Endodermal cell (in vitro differentiated cells): ENCODE data around the gene LEFTY1. TPM values are rescaled to one million over a fixed set of nuclear protein-coding genes. Genes with fewer than 3 reads are reported as not detected.
A peak's percentile ranks its signal among the peaks of the same experiment; 100 is the strongest.

Source experiments
- DNase-seq: peaks from one replicate; pipeline ENCODE4 v3.0.0-alpha.2; 2017
- H3K27ac ChIP-seq: 2 replicates; pipeline ENCODE4 v1.5.1; 2013; ENCODE audit warnings: mild to moderate bottlenecking, low read depth, low read length, moderate library complexity
- H3K27me3 ChIP-seq: 2 replicates; pipeline ENCODE4 v1.6.1; 2013; ENCODE audit warnings: mild to moderate bottlenecking, low read length, moderate library complexity; ENCODE audit not compliant: insufficient read depth, control insufficient read depth, poor library complexity, severe bottlenecking
- H3K36me3 ChIP-seq: 2 replicates; pipeline ENCODE4 v1.7.0; 2013; ENCODE audit warnings: mild to moderate bottlenecking, low read length, moderate library complexity; ENCODE audit not compliant: control insufficient read depth, insufficient read depth
- H3K4me1 ChIP-seq: one replicate; pipeline ENCODE4 v1.7.0; 2013; ENCODE audit warnings: low read length; ENCODE audit not compliant: control insufficient read depth, insufficient read depth
- H3K4me3 ChIP-seq: 2 replicates; pipeline ENCODE4 v1.5.1; 2013; ENCODE audit warnings: mild to moderate bottlenecking, low read length, moderate library complexity
- H3K9ac ChIP-seq: 2 replicates; pipeline ENCODE4 v1.6.1; 2013; ENCODE audit warnings: mild to moderate bottlenecking, low read length, moderate library complexity; ENCODE audit not compliant: poor library complexity, severe bottlenecking; ENCODE audit errors: extremely low read depth
- H3K9me3 ChIP-seq: 2 replicates; pipeline ENCODE4 v1.6.1; 2013; ENCODE audit warnings: mild to moderate bottlenecking, low read length, moderate library complexity; ENCODE audit not compliant: control insufficient read depth
- H3K27ac Mint-ChIP-seq: 2 replicates; pipeline ENCODE4 v1.8.0; 2020; ENCODE audit warnings: mixed read lengths
- H3K27me3 Mint-ChIP-seq: 2 replicates; pipeline ENCODE4 v1.8.0; 2021; ENCODE audit warnings: mild to moderate bottlenecking, mixed read lengths; ENCODE audit not compliant: insufficient read depth
- H3K36me3 Mint-ChIP-seq: 2 replicates; pipeline ENCODE4 v1.8.0; 2020; ENCODE audit warnings: low read depth, mixed read lengths
- H3K4me1 Mint-ChIP-seq: 2 replicates; pipeline ENCODE4 v1.8.0; 2020; ENCODE audit warnings: mixed read lengths
- H3K4me3 Mint-ChIP-seq: 2 replicates; pipeline ENCODE4 v1.8.0; 2020; ENCODE audit warnings: mild to moderate bottlenecking, moderate library complexity, mixed read lengths
- H3K9me3 Mint-ChIP-seq: 2 replicates; pipeline ENCODE4 v1.8.0; 2020; ENCODE audit warnings: mild to moderate bottlenecking, mixed read lengths
- WGBS, 2 experiments: methylation state at CpG; one replicate each; pipeline versions ENCODE4 v1.1.5 to v1.1.7; 2013; ENCODE audit warnings: missing lambda C conversion rate in 2 of 2, mixed read lengths in 1 of 2; ENCODE audit not compliant: insufficient coverage in 1 of 2, insufficient read length in 1 of 2; 5-methylcytosine and 5-hydroxymethylcytosine counted together
- total RNA-seq, 2 donors: library from RNA; stranded (reverse); fragmentation: NEBNext Ultra II Directional in 1 of 2; extraction: Animal tissue kit (Norgen Biotek cat#: 25700) in 1 of 2; gene quantifications; 2 replicates in 1 of 2; 3 replicates in 1 of 2; pipeline ENCODE4 v1.2.1, GENCODE V29; 2021
- TF ChIP-seq, protein P1 (sequence below): fragments of 200-600 bp; sonication (generic); conservative IDR thresholded peaks from 2 replicates; pipeline ENCODE4 v1.5.0; 2021; ENCODE audit warnings: antibody characterized with exemption, mild to moderate bottlenecking

The LEFTY1 gene
- total RNA-seq, 2 donors from 2014 or later: 76.0 to 660 TPM

DNA sequence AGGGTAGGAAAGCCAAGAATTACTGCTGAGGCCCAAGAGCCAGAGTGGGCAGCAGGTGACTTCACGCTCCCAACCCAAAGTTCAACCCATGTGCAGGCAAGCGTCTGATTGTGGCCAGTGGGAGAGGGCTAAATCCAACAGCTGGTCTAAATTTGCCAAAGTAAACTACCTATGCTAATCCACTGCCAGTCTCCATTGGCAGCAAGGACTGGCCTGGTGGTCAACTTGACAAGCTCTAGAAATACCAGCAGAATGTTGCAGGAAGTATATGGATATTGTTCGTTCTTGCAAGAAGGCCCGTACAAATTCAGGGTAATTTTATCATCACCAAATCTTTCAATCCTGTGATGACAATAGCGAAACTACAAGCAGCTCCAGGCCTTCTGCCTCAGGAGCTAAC, 8.3 kb downstream of the LEFTY1 start:
- Mint-ChIP-seq H3K36me3 (peaks cover 19% of the 10 kb centered on the region), H3K27ac (peak overlapping the region; percentile 98), H3K4me1 (peaks cover 53% of the 10 kb centered on the region), H3K9me3 (no peaks in the 10 kb centered on the region), H3K4me3 (peak overlapping the region; percentile 87), H3K27me3 (no peaks in the 10 kb centered on the region)
- Histone ChIP-seq H3K27me3 (no peaks in the 10 kb centered on the region), H3K9ac (peak overlapping the region; percentile 94), H3K27ac (no peak overlapping the region), H3K36me3 (peaks cover 40% of the 10 kb centered on the region), H3K4me1 (peaks cover 27% of the 10 kb centered on the region), H3K4me3 (peak overlapping the region; percentile 90), H3K9me3 (no peaks in the 10 kb centered on the region)
- no peak for DNase-seq
- WGBS, 2 experiments: 74 to 80% methylated on average over 3 to 5 of the region's 5 CpGs
- TF ChIP-seq, protein P1, sequence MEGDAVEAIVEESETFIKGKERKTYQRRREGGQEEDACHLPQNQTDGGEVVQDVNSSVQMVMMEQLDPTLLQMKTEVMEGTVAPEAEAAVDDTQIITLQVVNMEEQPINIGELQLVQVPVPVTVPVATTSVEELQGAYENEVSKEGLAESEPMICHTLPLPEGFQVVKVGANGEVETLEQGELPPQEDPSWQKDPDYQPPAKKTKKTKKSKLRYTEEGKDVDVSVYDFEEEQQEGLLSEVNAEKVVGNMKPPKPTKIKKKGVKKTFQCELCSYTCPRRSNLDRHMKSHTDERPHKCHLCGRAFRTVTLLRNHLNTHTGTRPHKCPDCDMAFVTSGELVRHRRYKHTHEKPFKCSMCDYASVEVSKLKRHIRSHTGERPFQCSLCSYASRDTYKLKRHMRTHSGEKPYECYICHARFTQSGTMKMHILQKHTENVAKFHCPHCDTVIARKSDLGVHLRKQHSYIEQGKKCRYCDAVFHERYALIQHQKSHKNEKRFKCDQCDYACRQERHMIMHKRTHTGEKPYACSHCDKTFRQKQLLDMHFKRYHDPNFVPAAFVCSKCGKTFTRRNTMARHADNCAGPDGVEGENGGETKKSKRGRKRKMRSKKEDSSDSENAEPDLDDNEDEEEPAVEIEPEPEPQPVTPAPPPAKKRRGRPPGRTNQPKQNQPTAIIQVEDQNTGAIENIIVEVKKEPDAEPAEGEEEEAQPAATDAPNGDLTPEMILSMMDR: no peak

DNA sequence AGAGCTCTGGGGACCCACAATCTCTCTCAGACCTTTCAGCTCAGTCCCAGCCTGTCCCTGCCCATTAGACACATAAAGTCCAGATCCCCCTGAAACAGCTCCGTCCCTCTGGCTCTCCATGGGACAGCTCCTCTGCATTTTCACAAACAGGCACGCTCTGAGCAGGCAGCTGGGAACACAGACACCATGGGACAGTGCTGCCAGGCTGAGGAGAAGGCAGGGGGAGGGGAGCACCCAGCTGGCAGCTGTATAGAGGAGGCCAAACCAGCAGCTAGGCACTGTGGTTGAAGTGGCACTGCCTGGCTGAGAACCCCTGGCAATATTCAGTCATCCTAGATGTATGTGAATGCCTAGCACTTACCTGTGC, 8.7 kb downstream of the LEFTY1 start:
- no peaks in the 10 kb centered on the region for H3K9me3 Mint-ChIP-seq
- peak overlapping the region; percentile 98 for H3K27ac Mint-ChIP-seq

DNA sequence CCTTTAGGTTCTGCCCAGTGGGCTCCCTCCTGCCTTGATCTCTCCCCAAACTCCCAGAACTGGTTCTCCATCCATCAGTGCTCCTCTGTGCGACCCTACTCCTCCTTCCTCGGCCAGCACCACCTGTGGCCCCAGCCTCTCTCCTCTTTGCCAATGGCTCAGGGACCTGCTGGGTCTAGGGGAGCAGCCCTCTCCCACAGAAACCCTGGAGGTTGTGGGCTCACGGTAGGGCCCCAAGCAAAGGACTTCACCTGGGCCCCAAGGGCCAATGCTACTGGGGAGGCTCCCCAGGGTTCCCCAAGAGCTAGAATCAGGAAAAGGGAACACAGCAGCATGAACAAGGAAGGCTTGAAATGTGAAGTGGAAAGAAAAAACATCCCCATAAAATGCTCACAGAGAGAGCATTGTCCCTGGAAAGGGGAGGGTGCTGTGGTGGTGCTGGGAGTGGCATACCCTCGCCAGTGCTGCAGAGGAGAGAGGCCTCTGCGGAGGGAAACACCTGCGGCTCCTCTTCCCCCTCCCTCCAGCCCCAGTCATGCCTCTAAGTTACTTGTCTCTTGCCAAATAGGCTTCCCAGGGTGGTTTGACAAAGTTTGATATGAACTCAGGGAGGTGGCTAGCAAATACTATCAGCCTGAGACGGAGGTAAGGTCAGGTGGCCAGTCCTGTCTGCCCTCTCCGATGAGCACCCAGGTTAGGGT, 9.3 kb downstream of the LEFTY1 start:
- Mint-ChIP-seq H3K27ac (peak overlapping the region; percentile 98), H3K9me3 (no peaks in the 10 kb centered on the region), H3K27me3 (no peaks in the 10 kb centered on the region), H3K4me1 (peaks cover 53% of the 10 kb centered on the region), H3K4me3 (peak overlapping the region; percentile 87), H3K36me3 (peaks cover 26% of the 10 kb centered on the region)
- TF ChIP-seq, protein P1: no peak
- Histone ChIP-seq H3K36me3 (peaks cover 48% of the 10 kb centered on the region), H3K4me1 (peaks cover 27% of the 10 kb centered on the region), H3K9ac (peak overlapping the region; percentile 94), H3K27ac (no peak overlapping the region), H3K27me3 (no peaks in the 10 kb centered on the region), H3K9me3 (no peaks in the 10 kb centered on the region), H3K4me3 (peak overlapping the region; percentile 90)
- WGBS, 2 experiments: 78 to 80% methylated on average over 3 to 7 of the region's 8 CpGs
- DNase-seq: no peak

More for the DNA sequence above, 8.7 kb downstream of the LEFTY1 start:
- no peaks in the 10 kb centered on the region for H3K27me3 ChIP-seq
- peak overlapping the region; percentile 94 for H3K9ac ChIP-seq
- H3K27me3 Mint-ChIP-seq: no peaks in the 10 kb centered on the region
- H3K4me3 Mint-ChIP-seq: peak overlapping the region; percentile 87
- peaks cover 44% of the 10 kb centered on the region for H3K36me3 ChIP-seq
- peak overlapping the region; percentile 90 for H3K4me3 ChIP-seq
- whole genome bisulfite sequencing, 2 experiments: 20 to 81% methylated on average over 1 to 2 of the region's 2 CpGs
- H3K27ac ChIP-seq: no peak overlapping the region
- peaks cover 27% of the 10 kb centered on the region for H3K4me1 ChIP-seq
- no peak for DNase-seq
- peaks cover 53% of the 10 kb centered on the region for H3K4me1 Mint-ChIP-seq
- TF ChIP-seq, protein P1: no peak
- H3K9me3 ChIP-seq: no peaks in the 10 kb centered on the region
- H3K36me3 Mint-ChIP-seq: peaks cover 22% of the 10 kb centered on the region
